GM12891 (cell line): ENCODE results near the gene TNFRSF25.

Experiments
- POLR2AphosphoS5 ChIP-seq: IDR thresholded peaks from 2 replicates; pipeline ENCODE4 v1.6.1; 2011; ENCODE audit warnings: low read depth, low read length, control low read depth
- TAF1 ChIP-seq: IDR thresholded peaks from 2 replicates; pipeline ENCODE4 v1.6.1; 2011; ENCODE audit warnings: low read depth, low read length, control low read depth

GRCh38 chr1:6471970-6472368, 6.0 kb upstream of the TNFRSF25 start:
- no peak for TF ChIP-seq POLR2AphosphoS5
- TF ChIP-seq TAF1 = no peak
